Peyer's patch (tissue), 4 donors: ENCODE measurements around the gene KLHL9.

Source experiments
- POLR2A ChIP-seq, 2 donors: fragments of 450-650 bp; IDR thresholded peaks; one replicate each; pipeline ENCODE4 v1.5.1; 2017; ENCODE audit warnings: antibody characterized with exemption in 2 of 2, mild to moderate bottlenecking in 2 of 2, moderate library complexity in 2 of 2
- TF ChIP-seq, protein P1 (sequence below), 6 experiments: fragments of 450-650 bp in 4 of 6; fragments of 200-600 bp in 2 of 6; sonication (generic) in 1 of 6; IDR thresholded peaks; one replicate each; pipeline ENCODE4 v1.5.1; 2017 to 2019; ENCODE audit warnings: antibody characterized with exemption in 6 of 6, mild to moderate bottlenecking in 3 of 6, moderate library complexity in 1 of 6

DNA sequence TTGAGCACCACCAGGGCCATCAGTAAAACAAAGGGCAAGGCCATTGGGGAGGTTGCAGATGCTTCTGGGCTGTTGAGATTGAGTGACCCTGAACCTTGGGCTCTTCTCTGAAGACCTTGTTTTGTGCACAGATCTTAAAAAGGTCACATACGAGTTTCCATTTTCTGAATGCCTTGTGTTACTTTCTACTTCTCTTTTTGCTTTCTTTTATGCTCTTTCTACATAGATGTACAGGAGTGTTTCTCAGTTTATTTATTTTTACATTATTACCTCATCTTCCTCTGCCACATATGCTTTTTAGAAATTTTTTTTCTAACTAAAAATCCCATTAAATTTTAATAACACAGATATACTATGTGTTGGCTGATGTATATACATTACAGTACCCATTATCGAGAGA lies 30.0 kb downstream of the KLHL9 start, which contains the start of gene IFNA5:
- no peak for TF ChIP-seq POLR2A (IDR thresholded peaks at IDR 0.05)
- TF ChIP-seq, protein P1, sequence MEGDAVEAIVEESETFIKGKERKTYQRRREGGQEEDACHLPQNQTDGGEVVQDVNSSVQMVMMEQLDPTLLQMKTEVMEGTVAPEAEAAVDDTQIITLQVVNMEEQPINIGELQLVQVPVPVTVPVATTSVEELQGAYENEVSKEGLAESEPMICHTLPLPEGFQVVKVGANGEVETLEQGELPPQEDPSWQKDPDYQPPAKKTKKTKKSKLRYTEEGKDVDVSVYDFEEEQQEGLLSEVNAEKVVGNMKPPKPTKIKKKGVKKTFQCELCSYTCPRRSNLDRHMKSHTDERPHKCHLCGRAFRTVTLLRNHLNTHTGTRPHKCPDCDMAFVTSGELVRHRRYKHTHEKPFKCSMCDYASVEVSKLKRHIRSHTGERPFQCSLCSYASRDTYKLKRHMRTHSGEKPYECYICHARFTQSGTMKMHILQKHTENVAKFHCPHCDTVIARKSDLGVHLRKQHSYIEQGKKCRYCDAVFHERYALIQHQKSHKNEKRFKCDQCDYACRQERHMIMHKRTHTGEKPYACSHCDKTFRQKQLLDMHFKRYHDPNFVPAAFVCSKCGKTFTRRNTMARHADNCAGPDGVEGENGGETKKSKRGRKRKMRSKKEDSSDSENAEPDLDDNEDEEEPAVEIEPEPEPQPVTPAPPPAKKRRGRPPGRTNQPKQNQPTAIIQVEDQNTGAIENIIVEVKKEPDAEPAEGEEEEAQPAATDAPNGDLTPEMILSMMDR (IDR thresholded peaks at IDR 0.05): no peak
